ENCODE results near the gene LCP1.

LCP1 gene

GRCh38 chr13:46170687-46171086 is 11.3 kb downstream of the LCP1 start:
- peak overlapping the region in 3 of 7 experiments; percentile 14 to 51 (median 48) for H3K4me3 ChIP-seq (ENCODE audit: control insufficient read depth in 1 of 7, extremely low read depth in 1 of 7, insufficient read depth in 4 of 7, low read depth in 2 of 7, low read length in 6 of 7)
- ChIA-PET POLR2A (interaction anchor here (0.5 kb wide), 1 partner anchor 30 kb away, joined by 3 read pairs; no protein-coding TSS in a partner anchor), CTCF (interaction anchor here (0.8 to 5.4 kb wide), 11 partner anchors 11 to 134 kb away, joined by 3 to 51 read pairs (median 3); partner anchors contain the start of gene LCP1)
- peaks cover 3 to 50% (median 6%) of the 10 kb centered on the region in 4 experiments for H3K36me3 ChIP-seq (ENCODE audit: control insufficient read depth in 4 of 4, insufficient read depth in 4 of 4, low read length in 3 of 4)
- H3K4me1 ChIP-seq (ENCODE audit: control extremely low read depth in 1 of 4, control insufficient read depth in 4 of 4, insufficient read depth in 4 of 4, low read length in 3 of 4) = peaks cover 74 to 98% (median 92%) of the 10 kb centered on the region in 4 experiments
- H3K9me3 ChIP-seq (ENCODE audit: control extremely low read depth in 1 of 5, control insufficient read depth in 4 of 5, insufficient read depth in 2 of 5, low read depth in 1 of 5, low read length in 4 of 5) = no peaks in the 10 kb centered on the region
- H3K27me3 ChIP-seq (replicated peaks in 2 of 5; ENCODE audit: control insufficient read depth in 4 of 5, insufficient read depth in 5 of 5, low read length in 4 of 5) = no peaks in the 10 kb centered on the region
- DNase-seq = peak in 2 of 3 donors; percentile 40 to 45
- H3K27ac ChIP-seq (ENCODE audit: insufficient read depth in 1 of 2, low read depth in 1 of 2, low read length in 2 of 2, poor library complexity in 1 of 2, severe bottlenecking in 2 of 2) = peak overlapping the region; percentile 3 to 61
- 7% methylated on average over 2 of the region's 3 CpGs for WGBS (ENCODE audit: insufficient coverage)

- CTCF ChIA-PET = interaction anchor here (1.0 to 5.4 kb wide), 8 partner anchors 11 to 134 kb away, joined by 3 to 51 read pairs (median 4); partner anchors contain the start of gene LCP1
- Histone ChIP-seq H3K27ac (ENCODE audit: insufficient read depth in 1 of 2, low read depth in 1 of 2, low read length in 2 of 2, poor library complexity in 1 of 2, severe bottlenecking in 2 of 2) (peak overlapping the region; percentile 3 to 61), H3K36me3 (ENCODE audit: control insufficient read depth in 4 of 4, insufficient read depth in 4 of 4, low read length in 3 of 4) (peaks cover 3 to 48% (median 6%) of the 10 kb centered on the region in 4 experiments), H3K9me3 (ENCODE audit: control extremely low read depth in 1 of 5, control insufficient read depth in 4 of 5, insufficient read depth in 2 of 5, low read depth in 1 of 5, low read length in 4 of 5) (no peaks in the 10 kb centered on the region), H3K4me3 (ENCODE audit: control insufficient read depth in 1 of 7, extremely low read depth in 1 of 7, insufficient read depth in 4 of 7, low read depth in 2 of 7, low read length in 6 of 7) (peak overlapping the region in 1 of 7 experiments; percentile 51), H3K27me3 (replicated peaks in 2 of 5; ENCODE audit: control insufficient read depth in 4 of 5, insufficient read depth in 5 of 5, low read length in 4 of 5) (no peaks in the 10 kb centered on the region), H3K4me1 (ENCODE audit: control extremely low read depth in 1 of 4, control insufficient read depth in 4 of 4, insufficient read depth in 4 of 4, low read length in 3 of 4) (peaks cover 70 to 97% (median 91%) of the 10 kb centered on the region in 4 experiments)
- no peak for DNase-seq
- POLR2A ChIA-PET = interaction anchor here (0.5 kb wide), 1 partner anchor 30 kb away, joined by 3 read pairs; no protein-coding TSS in a partner anchor
- 73% methylated on average over 5 of the region's 7 CpGs for WGBS (ENCODE audit: insufficient coverage)
Observed at GRCh38 chr13:46170268-46170667, 11.7 kb downstream of the LCP1 start.

- ChIA-PET CTCF (interaction anchor here (1.0 to 5.4 kb wide), 5 partner anchors 9 to 117 kb away, joined by 3 to 51 read pairs (median 4); no protein-coding TSS in a partner anchor), POLR2A (no interaction called here)
- H3K9me3 ChIP-seq (ENCODE audit: control extremely low read depth in 1 of 5, control insufficient read depth in 4 of 5, insufficient read depth in 2 of 5, low read depth in 1 of 5, low read length in 4 of 5) = no peaks in the 10 kb centered on the region
- H3K27me3 ChIP-seq (replicated peaks in 2 of 5; ENCODE audit: control insufficient read depth in 4 of 5, insufficient read depth in 5 of 5, low read length in 4 of 5) = no peaks in the 10 kb centered on the region
- peak overlapping the region in 1 of 2 experiments; percentile 61 for H3K27ac ChIP-seq (ENCODE audit: insufficient read depth in 1 of 2, low read depth in 1 of 2, low read length in 2 of 2, poor library complexity in 1 of 2, severe bottlenecking in 2 of 2)
- 84% methylated on average over 2 of the region's 2 CpGs for WGBS (ENCODE audit: insufficient coverage)
- H3K36me3 ChIP-seq (ENCODE audit: control insufficient read depth in 4 of 4, insufficient read depth in 4 of 4, low read length in 3 of 4) = peaks cover 3 to 44% (median 6%) of the 10 kb centered on the region in 4 experiments
- DNase-seq = no peak
- no peak overlapping the region for H3K4me3 ChIP-seq (ENCODE audit: control insufficient read depth in 1 of 7, extremely low read depth in 1 of 7, insufficient read depth in 4 of 7, low read depth in 2 of 7, low read length in 6 of 7)
- H3K4me1 ChIP-seq (ENCODE audit: control extremely low read depth in 1 of 4, control insufficient read depth in 4 of 4, insufficient read depth in 4 of 4, low read length in 3 of 4) = peaks cover 69 to 96% (median 91%) of the 10 kb centered on the region in 4 experiments
Observed at GRCh38 chr13:46169758-46170157, 12.2 kb downstream of the LCP1 start.

- peaks cover 3 to 48% (median 6%) of the 10 kb centered on the region in 4 experiments for H3K36me3 ChIP-seq (ENCODE audit: control insufficient read depth in 4 of 4, insufficient read depth in 4 of 4, low read length in 3 of 4)
- ChIA-PET POLR2A (no interaction called here), CTCF (interaction anchor here (1.1 to 5.4 kb wide), 5 partner anchors 10 to 153 kb away, joined by 4 to 51 read pairs (median 6); partner anchors contain the start of gene LCP1)
- H3K9me3 ChIP-seq (ENCODE audit: control extremely low read depth in 1 of 5, control insufficient read depth in 4 of 5, insufficient read depth in 2 of 5, low read depth in 1 of 5, low read length in 4 of 5) = no peaks in the 10 kb centered on the region
- H3K4me3 ChIP-seq (ENCODE audit: control insufficient read depth in 1 of 7, extremely low read depth in 1 of 7, insufficient read depth in 4 of 7, low read depth in 2 of 7, low read length in 6 of 7) = peak overlapping the region in 1 of 7 experiments; percentile 11
- peaks cover 63 to 92% (median 84%) of the 10 kb centered on the region in 4 experiments for H3K4me1 ChIP-seq (ENCODE audit: control extremely low read depth in 1 of 4, control insufficient read depth in 4 of 4, insufficient read depth in 4 of 4, low read length in 3 of 4)
- H3K27ac ChIP-seq (ENCODE audit: insufficient read depth in 1 of 2, low read depth in 1 of 2, low read length in 2 of 2, poor library complexity in 1 of 2, severe bottlenecking in 2 of 2) = peak overlapping the region; percentile 3 to 56
- no peaks in the 10 kb centered on the region for H3K27me3 ChIP-seq (replicated peaks in 2 of 5; ENCODE audit: control insufficient read depth in 4 of 5, insufficient read depth in 5 of 5, low read length in 4 of 5)
- peak in 1 of 3 donors; percentile 56 for DNase-seq
- WGBS (ENCODE audit: insufficient coverage) = no CpG with 5 or more reads among the region's 1 CpG
Observed at GRCh38 chr13:46168783-46169182, 13.2 kb downstream of the LCP1 start.

- POLR2A ChIA-PET = interaction anchor here (0.5 kb wide), 1 partner anchor 827 kb away, joined by 3 read pairs; no protein-coding TSS in a partner anchor
Observed at GRCh38 chr13:46168341-46168740, 13.6 kb downstream of the LCP1 start.

GRCh38 chr13:46166947-46167610 is 14.9 kb downstream of the LCP1 start:
- ChIA-PET POLR2A (no interaction called here), CTCF (interaction anchor here (0.7 to 1.8 kb wide), 13 partner anchors 9 to 585 kb away, joined by 3 to 17 read pairs (median 4); partner anchors contain the start of gene LCP1)
- H3K27ac ChIP-seq (ENCODE audit: insufficient read depth in 1 of 2, low read depth in 1 of 2, low read length in 2 of 2, poor library complexity in 1 of 2, severe bottlenecking in 2 of 2) = peak overlapping the region in 1 of 2 experiments; percentile 23
- H3K4me3 ChIP-seq (ENCODE audit: control insufficient read depth in 1 of 7, extremely low read depth in 1 of 7, insufficient read depth in 4 of 7, low read depth in 2 of 7, low read length in 6 of 7) = no peak overlapping the region
- no peaks in the 10 kb centered on the region for H3K27me3 ChIP-seq (replicated peaks in 2 of 5; ENCODE audit: control insufficient read depth in 4 of 5, insufficient read depth in 5 of 5, low read length in 4 of 5)
- no peak for DNase-seq
- peaks cover 3 to 44% (median 6%) of the 10 kb centered on the region in 4 experiments for H3K36me3 ChIP-seq (ENCODE audit: control insufficient read depth in 4 of 4, insufficient read depth in 4 of 4, low read length in 3 of 4)
- peaks cover 48 to 78% (median 67%) of the 10 kb centered on the region in 4 experiments for H3K4me1 ChIP-seq (ENCODE audit: control extremely low read depth in 1 of 4, control insufficient read depth in 4 of 4, insufficient read depth in 4 of 4, low read length in 3 of 4)
- no peaks in the 10 kb centered on the region for H3K9me3 ChIP-seq (ENCODE audit: control extremely low read depth in 1 of 5, control insufficient read depth in 4 of 5, insufficient read depth in 2 of 5, low read depth in 1 of 5, low read length in 4 of 5)
- WGBS (ENCODE audit: insufficient coverage) = 70% methylated on average over 2 of the region's 3 CpGs

More at GRCh38 chr13:46168341-46168740, 13.6 kb downstream of the LCP1 start:
- Histone ChIP-seq H3K27me3 (replicated peaks in 2 of 5; ENCODE audit: control insufficient read depth in 4 of 5, insufficient read depth in 5 of 5, low read length in 4 of 5) (no peaks in the 10 kb centered on the region), H3K4me3 (ENCODE audit: control insufficient read depth in 1 of 7, extremely low read depth in 1 of 7, insufficient read depth in 4 of 7, low read depth in 2 of 7, low read length in 6 of 7) (peak overlapping the region in 1 of 7 experiments; percentile 11), H3K36me3 (ENCODE audit: control insufficient read depth in 4 of 4, insufficient read depth in 4 of 4, low read length in 3 of 4) (peaks cover 3 to 47% (median 6%) of the 10 kb centered on the region in 4 experiments), H3K27ac (ENCODE audit: insufficient read depth in 1 of 2, low read depth in 1 of 2, low read length in 2 of 2, poor library complexity in 1 of 2, severe bottlenecking in 2 of 2) (peak overlapping the region; percentile 3 to 56), H3K4me1 (ENCODE audit: control extremely low read depth in 1 of 4, control insufficient read depth in 4 of 4, insufficient read depth in 4 of 4, low read length in 3 of 4) (peaks cover 58 to 89% (median 80%) of the 10 kb centered on the region in 4 experiments), H3K9me3 (ENCODE audit: control extremely low read depth in 1 of 5, control insufficient read depth in 4 of 5, insufficient read depth in 2 of 5, low read depth in 1 of 5, low read length in 4 of 5) (no peaks in the 10 kb centered on the region)
- CTCF ChIA-PET = interaction anchor here (1.1 to 5.4 kb wide), 8 partner anchors 8 to 153 kb away, joined by 3 to 51 read pairs (median 6); partner anchors contain the start of gene LCP1
- peak in 2 of 3 donors; percentile 63 to 66 for DNase-seq
- WGBS (ENCODE audit: insufficient coverage) = 65% methylated on average over 5 of the region's 8 CpGs

All from common myeloid progenitor, CD34-positive (primary cell).